IMR-90 (cell line): Measurements from ENCODE around the gene COL5A1. TPM values are rescaled to one million over a fixed set of nuclear protein-coding genes. Genes with fewer than 3 reads are reported as not detected.

ENCODE experiments used
- ATAC-seq: fragments of 200-7000 bp; cut with Tn5 transposase; 2 replicates; pipeline ENCODE4 v1.9.1; 2020; ENCODE audit warnings: low read depth, mild to moderate bottlenecking, moderate library complexity
- BruUV-seq: library from RNA; stranded (reverse); fragments of 400-500 nt; replicated peaks from 2 replicates; lab custom pipeline; 2021; lab: Mats Ljungman, UMichigan
- CTCF ChIA-PET: fragments of 300-600 bp; formaldehyde crosslinking; extraction: SDS; loops from one replicate; lab custom pipeline; 2021; ENCODE audit warnings: antibody characterized with exemption; lab: Yijun Ruan, JAX
- POLR2A ChIA-PET: fragments of 300-600 bp; sonication (Branson Sonifier 250); formaldehyde crosslinking; loops from one replicate; lab custom pipeline; 2022; ENCODE audit warnings: antibody characterized with exemption; ENCODE audit not compliant: unreplicated experiment; lab: Charles Lee
- DNase-seq: peaks from one replicate; pipeline ENCODE4 v3.0.0; 2013
- H2AFZ ChIP-seq: replicated peaks from 2 replicates; pipeline ENCODE3; 2013; ENCODE audit warnings: low read length, mild to moderate bottlenecking; ENCODE audit not compliant: poor library complexity
- H2AK5ac ChIP-seq: 2 replicates; pipeline ENCODE4 v1.6.1; 2013; ENCODE audit warnings: low read depth, low read length, inconsistent platforms
- H2AK9ac ChIP-seq: replicated peaks from 2 replicates; pipeline ENCODE3; 2013; ENCODE audit warnings: mild to moderate bottlenecking, low read depth, low read length, moderate library complexity; ENCODE audit not compliant: poor library complexity
- H2BK120ac ChIP-seq: 2 replicates; pipeline ENCODE4 v1.6.1; 2013; ENCODE audit warnings: low read depth, low read length, inconsistent platforms
- H2BK15ac ChIP-seq: 3 replicates; pipeline ENCODE4 v1.6.1; 2013; ENCODE audit warnings: low read depth, low read length, inconsistent platforms
- H2BK20ac ChIP-seq: 2 replicates; pipeline ENCODE4 v1.6.1; 2013; ENCODE audit warnings: low read depth, mild to moderate bottlenecking, inconsistent platforms, low read length, moderate library complexity
- H2BK5ac ChIP-seq: 2 replicates; pipeline ENCODE4 v1.6.1; 2013; ENCODE audit warnings: mild to moderate bottlenecking, low read depth, low read length, inconsistent platforms; ENCODE audit not compliant: poor library complexity, severe bottlenecking
- H3K14ac ChIP-seq: replicated peaks from 2 replicates; pipeline ENCODE4 v1.6.1; 2013; ENCODE audit warnings: low read depth, low read length, inconsistent platforms
- H3K18ac ChIP-seq: 2 replicates; pipeline ENCODE4 v1.6.1; 2013; ENCODE audit warnings: low read depth, low read length, control low read depth
- H3K23ac ChIP-seq: 2 replicates; pipeline ENCODE4 v1.6.1; 2013; ENCODE audit warnings: low read depth, low read length, inconsistent platforms
- H3K27ac ChIP-seq: 2 replicates; pipeline ENCODE4 v1.5.1; 2013; ENCODE audit warnings: mild to moderate bottlenecking, control low read depth, low read length; ENCODE audit not compliant: insufficient read depth
- H3K27me3 ChIP-seq: 2 replicates; pipeline ENCODE4 v1.6.1; 2013; ENCODE audit warnings: low read length; ENCODE audit not compliant: control insufficient read depth, insufficient read depth
- H3K36me3 ChIP-seq: 2 replicates; pipeline ENCODE4 v1.6.1; 2013; ENCODE audit warnings: low read length, mixed read lengths; ENCODE audit not compliant: control insufficient read depth, insufficient read depth
- H3K4ac ChIP-seq: 2 replicates; pipeline ENCODE4 v1.6.1; 2013; ENCODE audit warnings: low read depth, low read length, inconsistent platforms
- H3K4me1 ChIP-seq: 2 replicates; pipeline ENCODE4 v1.6.1; 2013; ENCODE audit warnings: low read length, mixed read lengths; ENCODE audit not compliant: control insufficient read depth, insufficient read depth
- H3K4me2 ChIP-seq: 2 replicates; pipeline ENCODE4 v1.6.1; 2013; ENCODE audit warnings: low read depth, mild to moderate bottlenecking, control low read depth, low read length, moderate library complexity
- H3K4me3 ChIP-seq: 2 replicates; pipeline ENCODE4 v1.5.1; 2013; ENCODE audit warnings: low read depth, mild to moderate bottlenecking, control low read depth, low read length, moderate library complexity; ENCODE audit not compliant: insufficient read depth
- H3K56ac ChIP-seq: 2 replicates; pipeline ENCODE4 v1.6.1; 2013; ENCODE audit warnings: low read length, inconsistent platforms; ENCODE audit not compliant: insufficient read depth; ENCODE audit errors: extremely low read depth
- H3K79me1 ChIP-seq, 2 experiments: 2 replicates each; pipeline ENCODE4 v1.6.1; 2013; ENCODE audit warnings: low read length in 2 of 2, inconsistent platforms in 1 of 2, low read depth in 1 of 2
- H3K9ac ChIP-seq: 2 replicates; pipeline ENCODE4 v1.6.1; 2013; ENCODE audit warnings: low read depth, low read length, control low read depth
- H3K9me1 ChIP-seq: 2 replicates; pipeline ENCODE4 v1.6.1; 2013; ENCODE audit warnings: low read length, inconsistent platforms; ENCODE audit not compliant: insufficient read depth
- H3K9me3 ChIP-seq: 2 replicates; pipeline ENCODE4 v1.6.1; 2013; ENCODE audit warnings: low read length; ENCODE audit not compliant: control insufficient read depth, insufficient read depth
- H4K20me1 ChIP-seq: 2 replicates; pipeline ENCODE4 v1.6.1; 2013; ENCODE audit warnings: low read length, inconsistent platforms; ENCODE audit not compliant: insufficient read depth
- H4K5ac ChIP-seq: 2 replicates; pipeline ENCODE4 v1.6.1; 2013; ENCODE audit warnings: mild to moderate bottlenecking, low read depth, low read length, control low read depth
- H4K8ac ChIP-seq, 2 experiments: 2 replicates each; pipeline ENCODE4 v1.6.1; 2013; ENCODE audit warnings: low read depth in 2 of 2, low read length in 2 of 2, control low read depth in 1 of 2, inconsistent platforms in 1 of 2
- H4K91ac ChIP-seq: 2 replicates; pipeline ENCODE4 v1.6.1; 2013; ENCODE audit warnings: low read depth, low read length, inconsistent platforms; ENCODE audit not compliant: insufficient read depth
- BHLHE40 ChIP-seq: fragments of 150-350 bp; IDR thresholded peaks from 2 replicates; pipeline ENCODE4 v1.6.1; 2016; ENCODE audit warnings: mild to moderate bottlenecking, low read depth, low read length
- CEBPB ChIP-seq: IDR thresholded peaks from 2 replicates; pipeline ENCODE4 v1.6.1; 2012; ENCODE audit warnings: low read depth, low read length, improper control_type of control experiment
- CHD1 ChIP-seq: IDR thresholded peaks from 2 replicates; pipeline ENCODE4 v1.6.1; 2012; ENCODE audit warnings: low read depth, low read length, improper control_type of control experiment
- CTCF ChIP-seq: conservative IDR thresholded peaks from 2 replicates; pipeline ENCODE4 v1.5.1; 2012; ENCODE audit warnings: mild to moderate bottlenecking, low read depth, low read length, improper control_type of control experiment
- ELK1 ChIP-seq: fragments of 150-350 bp; IDR thresholded peaks from 2 replicates; pipeline ENCODE4 v1.6.1; 2016; ENCODE audit warnings: low read depth, mild to moderate bottlenecking, low read length, moderate library complexity, borderline replicate concordance
- FOS ChIP-seq: fragments of 150-350 bp; IDR thresholded peaks from 2 replicates; pipeline ENCODE4 v1.6.1; 2016; ENCODE audit warnings: low read depth, low read length
- MAFK ChIP-seq: IDR thresholded peaks from 2 replicates; pipeline ENCODE4 v1.6.1; 2012; ENCODE audit warnings: low read depth, low read length, improper control_type of control experiment
- MAZ ChIP-seq: IDR thresholded peaks from 2 replicates; pipeline ENCODE4 v1.6.1; 2012; ENCODE audit warnings: low read depth, mild to moderate bottlenecking, low read length, improper control_type of control experiment, moderate library complexity, borderline replicate concordance
- MXI1 ChIP-seq: IDR thresholded peaks from 2 replicates; pipeline ENCODE4 v1.6.1; 2012; ENCODE audit warnings: low read depth, mild to moderate bottlenecking, low read length, moderate library complexity, borderline replicate concordance
- NFE2L2 ChIP-seq: fragments of 150-350 bp; IDR thresholded peaks from 2 replicates; pipeline ENCODE4 v1.6.1; 2016; ENCODE audit warnings: low read depth, mild to moderate bottlenecking, low read length
- POLR2A ChIP-seq: IDR thresholded peaks from 2 replicates; pipeline ENCODE4 v1.6.1; 2012; ENCODE audit warnings: mild to moderate bottlenecking, low read depth, low read length
- RAD21 ChIP-seq: IDR thresholded peaks from 2 replicates; pipeline ENCODE4 v1.6.1; 2012; ENCODE audit warnings: low read length, improper control_type of control experiment
- RCOR1 ChIP-seq: IDR thresholded peaks from 2 replicates; pipeline ENCODE4 v1.6.1; 2012; ENCODE audit warnings: mild to moderate bottlenecking, low read length, improper control_type of control experiment; ENCODE audit not compliant: insufficient replicate concordance
- RFX5 ChIP-seq: IDR thresholded peaks from 2 replicates; pipeline ENCODE4 v1.8.0; 2012; ENCODE audit warnings: low read depth, mild to moderate bottlenecking, low read length, moderate library complexity
- SMC3 ChIP-seq: fragments of 150-350 bp; IDR thresholded peaks from 2 replicates; pipeline ENCODE4 v1.6.1; 2016; ENCODE audit warnings: low read depth, mild to moderate bottlenecking, antibody characterized with exemption, low read length, moderate library complexity
- USF2 ChIP-seq: fragments of 150-350 bp; IDR thresholded peaks from 2 replicates; pipeline ENCODE4 v1.6.1; 2017; ENCODE audit warnings: mild to moderate bottlenecking, antibody characterized with exemption, low read length, low read depth
- WGBS, 2 experiments: methylation state at CpG; one replicate each; pipeline versions ENCODE4 v1.1.5 to v1.1.7; 2013; ENCODE audit warnings: missing lambda C conversion rate in 2 of 2; ENCODE audit not compliant: insufficient read length in 1 of 2; ENCODE audit errors: extremely low coverage in 2 of 2; 5-methylcytosine and 5-hydroxymethylcytosine counted together
- dilution Hi-C: fragments of 300-500 bp; cut with HindIII; formaldehyde crosslinking; loops from one replicate; pipeline ENCODE4 v1.14.3; 2018; ENCODE audit warnings: low sequenced_read_pairs; ENCODE audit not compliant: unreplicated experiment
- in situ Hi-C: fragments of 300-500 bp; cut with MboI; formaldehyde crosslinking; loops from 3 replicates; pipeline ENCODE4 v1.14.3; 2019; ENCODE audit warnings: low sequenced_read_pairs, inconsistent platforms, mixed read lengths
- intact Hi-C: fragments of 100-400 bp; cut with micrococcal nuclease; formaldehyde crosslinking; loops from 2 replicates; pipeline ENCODE4 v1.10.0; 2022
- polyA plus RNA-seq, 3 experiments: library from polyadenylated mRNA; depleted of rRNA; stranded (reverse); fragments of >200 nt; gene quantifications; 2 replicates each; pipeline ENCODE4 v1.2.3, GENCODE V29; 2012; ENCODE audit warnings: low replicate concordance in 1 of 3
- total RNA-seq: library from RNA; depleted of rRNA; stranded (reverse); fragments of >200 nt; gene quantifications from 2 replicates; pipeline ENCODE4 v1.2.3, GENCODE V29; 2012

The COL5A1 gene
- total and polyA plus RNA-seq, 2 of the 4 experiments (the other 2 are of a cell fraction) = 19.2 to 173 TPM

- no peak overlapping the region for H3K9ac ChIP-seq
- POLR2A ChIA-PET = no interaction called here
- dilution Hi-C loops (no loop called here), in situ Hi-C loops (no loop called here), intact Hi-C loops (no loop called here)
- peaks cover 14% of the 10 kb centered on the region for H3K9me1 ChIP-seq
- no peak overlapping the region for H3K14ac ChIP-seq
- H2AFZ ChIP-seq = no peak overlapping the region
- H3K23ac ChIP-seq = no peak overlapping the region
- H3K79me1 ChIP-seq = peaks cover 17 to 77% of the 10 kb centered on the region in 2 experiments
- H2AK5ac ChIP-seq = no peak overlapping the region
- no peak overlapping the region for H3K4ac ChIP-seq
- H2BK15ac ChIP-seq = no peak overlapping the region
- no peak overlapping the region for H4K91ac ChIP-seq
- H2AK9ac ChIP-seq = no peak overlapping the region
- H3K36me3 ChIP-seq = peaks cover 88% of the 10 kb centered on the region
- no peak overlapping the region for H3K56ac ChIP-seq
- no peak overlapping the region for H2BK5ac ChIP-seq
- DNase-seq = no peak
- H4K5ac ChIP-seq = no peak overlapping the region
- H4K20me1 ChIP-seq = peaks cover 41% of the 10 kb centered on the region
- no TSS peak for BruUV-seq
- H3K18ac ChIP-seq = no peak overlapping the region
- no peaks in the 10 kb centered on the region for H3K4me1 ChIP-seq
- CTCF ChIA-PET = no interaction called here
- H3K27me3 ChIP-seq = no peaks in the 10 kb centered on the region
- no peak for TF ChIP-seq MXI1
- no peak for TF ChIP-seq CHD1
- TF ChIP-seq RAD21 = no peak
- no peak for TF ChIP-seq RCOR1
- TF ChIP-seq ELK1 = no peak
- TF ChIP-seq CEBPB = no peak
- TF ChIP-seq FOS = no peak
- no peak for TF ChIP-seq MAFK
- TF ChIP-seq BHLHE40 = no peak
- TF ChIP-seq CTCF = no peak
- TF ChIP-seq SMC3 = no peak
- TF ChIP-seq USF2 = no peak
- no peak for TF ChIP-seq NFE2L2
- no peak for TF ChIP-seq RFX5
- TF ChIP-seq MAZ = no peak
- no peak for TF ChIP-seq POLR2A
- H3K4me3 ChIP-seq = no peak overlapping the region
- WGBS, 2 experiments = 82% methylated on average over 6 of the region's 15 CpGs; no CpG with 5 or more reads in 1 of the 2 experiments
- no peaks in the 10 kb centered on the region for H3K9me3 ChIP-seq
- H3K4me2 ChIP-seq = no peak overlapping the region
- H2BK120ac ChIP-seq = no peak overlapping the region
- ATAC-seq = no peak
- no peak overlapping the region for H2BK20ac ChIP-seq
- H4K8ac ChIP-seq = no peak overlapping the region
- H3K27ac ChIP-seq = no peak overlapping the region
Measured at GRCh38 chr9:134765785-134766184, 124.2 kb downstream of the COL5A1 start.
